Astrocyte of the spinal cord (primary cell): Measurements from ENCODE around the gene COG2.

Source experiments
- DNase-seq: peaks from one replicate; pipeline ENCODE4 v3.0.0; 2011; ENCODE audit warnings: low read depth, low spot score
- H3K4me3 ChIP-seq: 2 replicates; pipeline ENCODE4 v1.5.1; 2011; ENCODE audit warnings: low read depth, mild to moderate bottlenecking, low read length, moderate library complexity
- in situ Hi-C: cut with HindIII; loops from 2 replicates; pipeline ENCODE4 v1.10.0; 2017; ENCODE audit warnings: low sequenced_read_pairs
- TF ChIP-seq, protein P1 (sequence below): IDR thresholded peaks from 2 replicates; pipeline ENCODE4 v1.5.1; 2012; ENCODE audit warnings: low read depth, mild to moderate bottlenecking, low read length, inconsistent platforms

Gene COG2

DNA sequence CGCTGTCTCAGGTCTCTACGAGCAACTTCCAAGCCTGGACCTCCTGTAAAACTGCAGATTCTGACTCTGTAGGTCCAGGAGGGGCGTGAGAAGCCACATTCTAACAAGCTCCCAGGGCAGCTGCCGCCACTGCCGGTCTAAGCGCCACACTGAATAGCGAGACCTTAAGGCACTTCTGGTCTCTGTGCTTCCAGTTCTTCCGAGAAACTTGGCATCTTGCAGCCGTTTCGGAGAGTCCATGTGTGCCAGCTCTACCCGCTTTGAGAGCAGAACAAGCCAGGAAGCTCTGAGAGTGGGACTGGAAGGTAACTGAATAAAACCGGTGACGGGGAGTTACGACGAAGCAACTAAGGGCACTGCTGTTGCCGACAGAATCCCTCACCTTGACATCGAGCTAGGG lies 59.2 kb downstream of the COG2 start:
- peak; percentile 22 for DNase-seq
- TF ChIP-seq, protein P1, sequence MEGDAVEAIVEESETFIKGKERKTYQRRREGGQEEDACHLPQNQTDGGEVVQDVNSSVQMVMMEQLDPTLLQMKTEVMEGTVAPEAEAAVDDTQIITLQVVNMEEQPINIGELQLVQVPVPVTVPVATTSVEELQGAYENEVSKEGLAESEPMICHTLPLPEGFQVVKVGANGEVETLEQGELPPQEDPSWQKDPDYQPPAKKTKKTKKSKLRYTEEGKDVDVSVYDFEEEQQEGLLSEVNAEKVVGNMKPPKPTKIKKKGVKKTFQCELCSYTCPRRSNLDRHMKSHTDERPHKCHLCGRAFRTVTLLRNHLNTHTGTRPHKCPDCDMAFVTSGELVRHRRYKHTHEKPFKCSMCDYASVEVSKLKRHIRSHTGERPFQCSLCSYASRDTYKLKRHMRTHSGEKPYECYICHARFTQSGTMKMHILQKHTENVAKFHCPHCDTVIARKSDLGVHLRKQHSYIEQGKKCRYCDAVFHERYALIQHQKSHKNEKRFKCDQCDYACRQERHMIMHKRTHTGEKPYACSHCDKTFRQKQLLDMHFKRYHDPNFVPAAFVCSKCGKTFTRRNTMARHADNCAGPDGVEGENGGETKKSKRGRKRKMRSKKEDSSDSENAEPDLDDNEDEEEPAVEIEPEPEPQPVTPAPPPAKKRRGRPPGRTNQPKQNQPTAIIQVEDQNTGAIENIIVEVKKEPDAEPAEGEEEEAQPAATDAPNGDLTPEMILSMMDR, result no peak
- in situ Hi-C loops, result no loop called here
- H3K4me3 ChIP-seq, result no peak overlapping the region

DNA sequence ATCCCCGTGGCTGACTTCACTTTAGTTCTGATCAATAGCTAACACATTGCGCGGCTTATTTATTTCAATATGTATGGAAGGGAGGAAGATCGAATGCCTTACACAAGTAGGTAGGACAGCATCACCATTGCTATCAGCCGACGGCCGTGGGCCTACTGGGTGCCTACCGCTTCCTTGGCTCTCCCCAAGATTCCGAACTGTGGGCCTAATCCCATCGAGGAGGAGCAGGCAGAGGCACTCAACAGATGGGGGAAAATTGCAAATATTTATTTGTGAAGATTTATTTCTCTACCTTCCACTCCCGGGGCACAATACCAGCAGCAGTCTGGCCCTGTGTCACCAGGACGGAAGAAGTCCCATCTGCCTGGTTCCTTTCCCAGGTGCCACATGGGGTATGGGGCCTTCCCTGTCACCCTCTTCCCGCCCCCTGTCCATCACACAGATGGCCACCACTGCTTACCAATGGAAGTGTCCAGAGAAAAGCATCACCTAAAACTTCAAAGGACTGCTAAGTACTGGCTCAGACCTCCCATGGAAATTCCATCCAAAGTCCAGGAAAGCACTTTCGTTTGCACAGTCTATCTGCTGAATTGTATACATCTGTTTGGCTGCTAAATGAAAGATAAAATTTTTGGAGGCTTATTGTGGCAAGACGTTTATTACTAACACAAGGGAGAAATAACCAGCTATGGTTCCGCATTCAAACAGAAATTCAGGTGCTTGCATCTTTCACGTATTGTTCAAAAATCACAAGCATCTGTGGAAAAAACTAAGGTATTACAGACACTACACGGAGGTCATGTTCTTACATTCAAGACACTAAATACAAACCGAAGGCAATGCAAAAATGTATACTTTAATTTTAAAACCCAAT lies 59.9 kb downstream of the COG2 start:
- H3K4me3 ChIP-seq, result no peak overlapping the region
- in situ Hi-C loops, result no loop called here
- no peak for DNase-seq
- TF ChIP-seq, protein P1, result no peak

DNA sequence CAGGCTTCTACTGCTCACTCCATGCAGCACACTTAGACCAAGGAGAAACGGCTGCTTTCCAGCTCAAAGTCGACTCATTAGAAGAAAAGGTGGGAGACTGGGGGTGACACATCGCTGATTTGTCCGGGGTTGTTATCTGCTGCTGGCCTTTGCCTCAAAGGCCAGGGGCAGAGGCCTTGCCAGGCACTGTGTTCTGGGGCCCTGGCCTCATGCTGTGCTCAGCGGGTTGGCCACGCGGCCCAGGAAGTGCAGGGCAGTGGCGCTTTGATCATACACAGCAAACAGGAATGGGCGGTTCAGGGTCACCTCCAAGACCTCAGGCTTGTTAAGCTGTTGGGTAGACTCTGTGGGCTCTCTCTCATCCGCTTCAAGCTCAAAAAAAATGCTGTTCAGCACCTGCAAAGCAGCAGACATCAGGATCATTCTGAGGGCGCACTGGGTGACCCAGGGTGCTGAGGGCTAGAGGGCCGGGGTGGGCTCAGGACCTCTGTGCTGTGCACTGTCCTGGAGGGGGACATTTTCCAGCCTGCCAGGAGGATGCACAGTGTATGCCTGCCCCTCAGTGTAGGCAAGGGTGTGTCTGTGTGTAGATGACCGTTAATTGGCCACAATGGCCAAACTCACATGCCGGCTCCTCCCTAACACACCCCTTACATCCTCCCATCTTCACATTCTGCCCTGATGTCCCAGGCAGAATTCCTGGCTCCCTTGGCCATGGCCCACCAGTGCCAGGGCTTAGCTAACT lies 60.8 kb downstream of the COG2 start:
- no peak for DNase-seq
- TF ChIP-seq, protein P1, result no peak

DNA sequence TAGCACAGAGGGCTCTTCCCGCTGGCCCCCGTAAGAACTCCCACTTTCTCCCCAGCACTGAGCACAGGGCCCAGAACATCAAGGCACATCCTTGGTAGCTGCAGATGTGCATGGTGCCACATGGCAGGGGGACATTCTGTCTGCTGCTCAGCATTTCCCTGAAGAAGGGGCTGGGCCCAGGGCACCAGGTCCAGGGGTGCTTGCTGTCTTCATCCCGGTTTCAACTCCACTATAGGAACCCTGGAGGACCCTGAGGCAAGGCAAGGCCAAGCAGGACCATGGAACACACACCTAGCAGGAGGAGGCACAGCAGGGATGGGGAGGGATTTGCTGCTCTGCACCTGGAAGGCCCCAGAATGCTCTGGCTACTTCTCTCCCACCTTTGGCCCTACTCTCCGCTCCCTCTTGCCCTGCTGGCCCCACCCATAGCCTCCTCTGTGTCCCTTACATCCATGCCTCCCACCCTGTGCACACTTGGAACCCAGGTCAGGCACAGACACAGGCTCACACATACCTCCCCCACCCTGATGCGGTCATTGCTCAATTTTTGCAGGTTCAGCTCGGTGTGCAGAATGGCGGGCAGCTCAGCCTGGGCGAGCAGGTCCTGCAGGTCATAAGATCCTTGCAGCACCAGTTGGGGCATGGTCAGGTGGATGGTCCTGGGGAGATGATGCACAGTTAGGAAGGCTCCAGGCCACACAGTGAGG lies 61.6 kb downstream of the COG2 start:
- TF ChIP-seq, protein P1, result no peak
- DNase-seq, result no peak
- in situ Hi-C loops, result no loop called here
- H3K4me3 ChIP-seq, result no peak overlapping the region

More for the DNA sequence above, 60.8 kb downstream of the COG2 start:
- no peak overlapping the region for H3K4me3 ChIP-seq
- in situ Hi-C loops, result no loop called here

DNA sequence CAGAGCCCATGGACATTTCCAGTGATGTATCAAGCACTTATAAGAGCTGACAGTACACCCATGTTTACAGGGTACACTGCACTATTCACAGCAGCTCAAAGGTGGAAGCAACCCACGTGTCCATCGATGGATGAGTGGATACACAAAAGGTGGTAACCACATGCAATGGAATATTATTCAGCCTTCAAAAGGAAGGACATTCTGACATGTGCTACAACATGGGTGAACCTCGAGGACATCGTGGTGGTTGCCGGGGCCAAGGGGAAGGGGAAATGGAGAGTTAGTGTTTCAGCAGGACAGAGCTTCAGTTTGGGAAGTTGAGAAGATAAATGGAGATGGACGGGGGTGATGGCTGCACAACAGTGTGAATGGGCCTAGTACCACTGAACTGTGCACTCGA lies 62.5 kb downstream of the COG2 start:
- H3K4me3 ChIP-seq, result no peak overlapping the region
- TF ChIP-seq, protein P1, result no peak
- no peak for DNase-seq
- in situ Hi-C loops, result no loop called here

DNA sequence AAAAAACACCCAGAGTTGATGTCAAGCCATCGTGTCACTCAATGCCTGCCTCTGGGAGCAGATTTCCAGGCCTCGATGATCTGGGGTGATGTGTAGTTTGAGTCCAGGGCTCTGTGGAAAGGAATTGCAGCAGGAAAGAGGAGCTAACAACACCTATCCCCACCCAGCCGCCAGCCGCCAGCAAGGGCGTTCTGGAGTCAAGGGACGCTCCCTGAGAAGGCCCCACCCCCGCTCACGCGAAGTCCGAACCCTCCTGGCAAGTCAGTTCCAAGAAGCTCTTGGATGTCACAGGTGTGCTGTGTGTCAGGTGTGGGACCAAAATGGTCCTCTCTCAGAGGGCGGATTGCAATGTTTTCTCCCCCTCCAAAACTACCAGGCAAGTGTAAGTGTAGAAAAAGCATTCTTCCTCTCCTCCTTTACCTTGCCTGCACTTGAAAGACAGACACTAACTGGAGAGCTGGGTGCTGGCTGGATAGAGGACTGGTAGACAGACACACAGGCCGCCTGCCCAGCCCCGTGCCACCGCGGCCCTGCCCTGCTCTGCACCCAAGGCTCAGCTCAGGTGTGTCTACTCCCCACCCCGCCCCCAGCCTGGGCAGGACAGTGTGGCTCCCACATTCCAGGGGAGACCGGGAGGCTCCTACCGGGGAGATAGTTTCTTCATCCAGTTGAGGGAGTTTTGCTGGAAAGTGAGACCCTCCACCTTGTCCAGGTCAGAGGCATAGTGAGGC lies 63.2 kb downstream of the COG2 start:
- no peak for DNase-seq
- TF ChIP-seq, protein P1, result no peak
- no peak overlapping the region for H3K4me3 ChIP-seq
- in situ Hi-C loops, result no loop called here
